Stimulated activated CD4-positive, alpha-beta T cell treated with anti-CD3 and anti-CD28 coated beads, Interleukin-2, amount 100 ng/mL, for 24 hours (primary cell): ENCODE measurements around the gene CFAP65.

Experiments used
- DNase-seq, 2 donors: peaks; one replicate each; pipeline ENCODE4 v3.0.0-alpha.2; 2020

The CFAP65 gene

DNA sequence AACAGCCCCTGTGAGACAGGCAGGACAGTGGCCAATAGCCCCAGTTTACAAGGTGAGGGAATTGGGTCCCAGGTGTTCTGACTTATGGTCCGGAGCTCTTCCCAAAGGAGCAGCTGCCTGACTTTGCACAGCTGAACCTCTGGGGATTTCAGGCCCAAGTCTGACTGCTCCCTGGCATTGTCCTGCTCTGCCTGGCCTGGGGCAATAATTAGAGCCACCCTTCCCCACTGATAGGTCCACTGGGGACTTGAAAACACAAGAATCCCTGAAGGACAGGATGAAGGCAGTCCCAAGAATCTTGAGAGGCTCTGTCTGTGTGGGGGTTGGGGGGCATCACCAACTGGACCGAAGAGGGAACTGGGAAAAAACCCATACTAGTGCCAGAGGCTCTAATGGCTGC is 52.7 kb downstream of the CFAP65 start:
- no peak for DNase-seq

DNA sequence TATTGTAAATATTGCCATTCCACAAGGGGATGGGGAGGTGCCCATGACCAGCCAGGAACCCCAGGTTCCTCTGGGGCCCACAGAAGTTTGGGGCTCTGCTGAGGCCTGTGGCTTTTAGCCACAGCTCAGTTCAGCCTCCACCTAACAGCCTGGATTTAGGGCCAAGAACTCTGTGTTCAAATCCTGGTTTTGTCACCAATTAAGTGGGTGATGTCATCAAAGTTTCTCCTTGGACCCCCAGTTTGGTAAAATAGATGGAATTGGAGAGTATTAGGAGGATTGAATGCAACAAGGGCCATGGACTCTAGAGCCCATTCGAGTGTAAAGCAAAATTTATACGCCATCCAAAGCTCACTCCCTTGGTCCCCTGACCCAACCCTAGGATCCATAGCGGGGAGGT is 53.2 kb downstream of the CFAP65 start:
- no peak for DNase-seq

DNA sequence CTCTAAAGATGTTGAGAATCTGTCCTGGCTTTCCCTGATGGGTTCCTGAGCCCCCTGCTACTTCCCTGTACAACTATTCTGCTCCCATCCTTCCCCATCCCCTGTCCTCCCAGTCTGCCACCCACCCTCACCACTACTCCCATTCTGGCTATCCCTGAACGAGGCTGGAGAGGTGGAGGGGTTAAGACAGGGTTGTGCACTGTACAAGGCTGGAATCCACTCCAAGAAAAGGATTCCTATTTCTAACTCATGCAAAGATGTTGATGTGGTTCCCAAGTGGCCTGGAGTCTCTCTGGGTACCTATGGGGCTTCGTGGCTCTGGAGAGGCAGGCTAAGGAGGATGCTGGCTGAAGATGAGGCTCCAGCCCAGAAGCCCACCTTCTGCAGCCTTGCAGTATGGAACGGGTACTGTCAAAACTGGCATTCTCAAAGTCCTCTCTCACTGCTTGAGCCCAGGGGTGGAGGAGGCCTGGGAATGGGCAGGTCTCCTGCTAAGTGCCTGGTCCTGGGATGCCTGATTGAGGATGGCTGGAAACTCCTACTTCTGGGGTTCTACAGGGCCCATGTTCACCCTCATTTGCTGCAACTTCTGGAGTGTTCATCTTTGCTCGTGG is 55.1 kb downstream of the CFAP65 start:
- peak in 1 of 2 donors; percentile 16 for DNase-seq

- DNase-seq = no peak
Observed at GRCh38 chr2:218985325-218986091, 55.8 kb downstream of the CFAP65 start.

GRCh38 chr2:218985021-218985324 is 56.3 kb downstream of the CFAP65 start, which contains the start of gene FEV:
Gene FEV, minus strand, starts transcription at chr2:218985184. Its CDS starts 109 bp downstream, at chr2:218985075.
- DNase-seq = no peak

DNA sequence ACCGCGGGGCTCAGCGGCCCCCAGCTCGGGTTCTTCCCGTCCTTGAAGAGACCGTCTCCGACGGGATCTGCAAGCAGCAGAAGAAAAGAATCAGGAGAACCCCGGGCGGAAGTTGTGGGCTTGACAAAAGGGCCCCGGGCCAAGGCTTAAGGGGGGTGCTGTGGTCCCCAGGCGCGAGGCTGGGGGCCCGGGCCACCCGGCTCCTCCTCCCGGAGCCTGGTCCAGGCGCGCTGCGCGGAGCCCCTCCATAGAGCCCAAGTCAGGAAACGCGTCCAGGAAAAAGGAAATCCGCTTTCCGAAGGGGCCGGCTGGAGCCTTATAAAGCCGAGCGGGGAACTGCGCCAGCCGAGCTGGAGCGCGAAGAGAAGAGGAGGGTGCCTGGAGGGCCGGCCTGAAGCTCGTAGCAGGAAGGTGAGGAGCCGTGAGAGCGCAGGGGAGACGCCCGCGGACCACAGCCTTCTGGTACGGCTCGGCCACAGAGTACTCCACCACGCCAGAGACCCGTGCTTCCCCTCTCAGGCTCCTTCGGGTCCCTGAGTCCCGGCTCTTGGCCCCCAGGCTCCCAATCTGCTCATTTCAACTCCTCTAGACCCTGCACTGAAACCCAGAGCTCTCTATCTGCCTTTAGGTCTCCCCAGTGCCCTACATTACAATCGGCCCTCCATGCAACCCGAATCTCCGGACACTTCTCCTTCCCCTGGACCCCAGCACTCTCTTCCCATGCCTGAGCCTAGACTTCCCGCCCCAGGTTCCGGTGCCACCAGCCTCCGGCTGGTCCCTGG is 56.9 kb downstream of the CFAP65 start:
- DNase-seq = no peak

GRCh38 chr2:218983934-218984238 is 57.4 kb downstream of the CFAP65 start:
- no peak for DNase-seq

DNA sequence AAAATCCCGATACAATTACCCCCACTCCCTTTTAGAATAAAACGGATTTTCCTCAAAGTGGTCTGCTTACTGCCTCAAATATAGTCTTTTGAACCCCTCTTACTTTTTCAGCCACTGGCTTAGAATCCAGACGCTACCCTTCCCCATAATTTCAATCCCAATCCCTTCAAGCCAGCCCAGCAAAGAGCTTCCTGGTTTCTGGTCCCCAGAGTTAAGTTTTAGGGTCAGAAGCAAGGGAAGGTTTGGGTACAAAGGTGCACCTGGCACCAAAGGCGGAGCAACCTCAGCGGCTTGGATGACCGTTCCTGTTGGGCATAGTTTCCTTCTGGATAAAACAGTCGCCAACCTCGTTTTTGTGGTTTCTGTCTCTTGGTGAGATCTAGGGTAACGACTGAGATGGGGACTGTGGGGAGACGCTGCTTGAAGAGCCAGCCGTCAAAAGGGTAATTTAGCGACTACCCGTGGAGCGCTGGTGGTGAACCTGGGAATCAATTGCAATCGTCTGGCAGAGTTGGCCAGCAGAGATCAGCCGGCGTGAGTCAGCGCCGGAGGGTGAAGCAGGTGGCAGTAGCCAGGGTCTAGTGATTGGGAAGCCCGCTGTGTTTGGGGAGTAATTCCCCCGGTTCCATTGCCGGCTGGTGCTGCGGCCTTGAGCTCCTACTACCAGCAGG is 57.9 kb downstream of the CFAP65 start:
- no peak for DNase-seq

DNA sequence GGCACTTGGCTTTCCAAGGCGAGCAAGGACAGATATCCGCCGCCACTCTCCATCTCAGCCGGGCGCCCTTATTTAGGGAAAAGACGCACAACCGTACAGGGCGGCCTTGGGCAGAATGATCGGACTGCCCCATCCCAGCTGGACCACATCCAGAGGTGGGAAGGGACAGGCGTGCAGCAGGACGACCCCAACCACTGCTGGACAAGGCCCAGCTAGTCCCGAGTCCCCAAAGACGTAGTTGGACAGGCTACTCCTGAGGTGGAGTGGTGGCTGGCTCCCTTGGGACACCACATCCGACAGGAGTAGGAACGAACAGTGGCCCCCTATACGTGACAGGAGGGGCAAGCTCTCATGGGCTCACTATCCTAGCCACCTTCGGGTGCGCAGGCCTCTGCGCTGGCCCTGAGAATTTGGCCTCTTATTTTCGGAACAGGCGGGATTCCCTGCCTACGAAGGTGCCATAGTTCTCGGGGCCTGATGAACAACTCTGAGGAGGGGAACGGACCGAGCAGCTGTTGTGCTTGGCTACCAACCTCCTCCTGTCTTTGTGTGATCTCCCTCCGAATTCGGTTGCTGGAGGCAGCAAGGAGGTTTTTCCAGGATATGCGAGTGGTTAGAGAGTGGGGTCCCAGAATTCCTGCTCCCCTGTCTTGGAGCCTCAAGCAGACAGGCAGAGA is 58.6 kb downstream of the CFAP65 start:
- no peak for DNase-seq

GRCh38 chr2:218981881-218982585 is 59.3 kb downstream of the CFAP65 start:
- DNase-seq = peak in 1 of 2 donors; percentile 51

- DNase-seq = no peak
Observed at GRCh38 chr2:218981390-218981880, 59.9 kb downstream of the CFAP65 start.

DNA sequence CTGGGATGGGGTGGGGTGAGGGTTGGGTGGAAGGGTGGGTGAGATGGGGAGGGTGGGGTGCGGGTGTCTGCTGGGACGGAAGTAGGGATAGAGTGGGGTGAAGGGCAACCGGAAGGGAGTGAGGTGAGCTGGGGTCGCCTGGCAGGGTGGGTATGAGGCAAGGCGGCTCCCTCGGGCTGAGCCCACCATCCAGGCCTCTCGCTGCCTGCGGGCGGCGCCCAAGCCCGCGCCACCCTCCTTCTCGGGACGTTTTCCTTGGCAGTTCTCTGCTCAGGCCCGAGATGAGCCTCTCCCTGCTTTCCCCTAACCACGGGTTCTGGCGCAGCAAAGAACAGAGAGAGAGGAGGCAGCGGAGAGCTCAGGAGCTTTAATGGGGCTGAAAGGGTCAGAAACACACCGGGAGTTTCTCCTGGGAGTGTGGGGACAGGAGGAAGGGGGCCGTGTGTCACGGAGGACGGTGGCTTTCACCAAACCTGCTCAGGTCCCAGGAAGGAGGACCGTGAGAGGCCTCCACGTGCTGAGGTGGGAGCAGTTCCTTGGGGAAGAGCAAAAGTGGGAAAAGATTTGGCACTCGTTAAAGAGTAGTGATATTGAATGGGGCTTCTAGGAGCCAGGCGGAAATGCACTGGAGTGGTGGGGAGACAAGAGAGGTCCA is 60.5 kb downstream of the CFAP65 start:
- DNase-seq = no peak

DNA sequence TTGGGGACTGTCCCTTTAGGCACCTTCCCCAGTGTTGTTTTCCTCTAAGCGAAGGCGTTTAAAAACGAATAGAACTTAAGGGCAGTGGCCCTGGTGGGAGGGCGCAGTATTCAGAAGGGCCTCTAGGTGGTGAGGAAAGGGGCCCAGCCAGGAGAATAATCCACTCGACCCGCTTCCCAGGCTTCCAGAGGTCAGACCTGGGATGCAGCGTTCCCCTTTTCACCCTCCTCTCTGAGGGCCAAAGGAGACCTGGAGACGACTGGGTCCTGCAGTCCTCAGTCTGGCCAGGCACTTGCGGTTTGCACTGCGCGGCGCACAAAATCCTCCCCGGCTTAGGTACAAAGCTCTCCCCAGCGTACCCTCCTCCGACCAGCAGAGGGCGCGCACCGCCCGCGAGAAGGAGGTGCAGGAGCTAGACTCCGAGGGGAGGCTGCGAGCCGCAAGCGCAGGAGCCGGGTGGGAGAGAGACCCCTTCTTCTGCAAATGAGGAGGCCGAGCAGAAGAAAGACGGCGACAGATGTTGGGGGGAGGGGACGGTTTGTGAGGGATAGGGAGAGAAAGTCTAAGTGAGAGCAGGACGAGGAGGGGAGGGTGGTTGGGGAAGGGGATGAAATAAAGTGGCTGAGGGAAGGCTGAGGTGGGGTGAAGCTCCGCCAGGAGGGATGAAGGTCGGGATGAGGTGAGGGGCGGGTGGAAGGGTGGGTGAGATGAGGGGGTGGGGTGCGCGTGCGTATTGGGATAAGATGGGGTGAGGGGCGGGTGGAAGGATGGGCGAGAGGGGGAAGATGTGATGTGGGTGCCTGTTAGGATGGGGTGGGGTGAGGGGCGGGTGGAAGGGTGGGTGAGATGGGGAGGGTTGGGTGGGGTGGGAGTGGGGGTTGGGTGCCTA is 61.2 kb downstream of the CFAP65 start:
- DNase-seq = peak; percentile 88 to 90

DNA sequence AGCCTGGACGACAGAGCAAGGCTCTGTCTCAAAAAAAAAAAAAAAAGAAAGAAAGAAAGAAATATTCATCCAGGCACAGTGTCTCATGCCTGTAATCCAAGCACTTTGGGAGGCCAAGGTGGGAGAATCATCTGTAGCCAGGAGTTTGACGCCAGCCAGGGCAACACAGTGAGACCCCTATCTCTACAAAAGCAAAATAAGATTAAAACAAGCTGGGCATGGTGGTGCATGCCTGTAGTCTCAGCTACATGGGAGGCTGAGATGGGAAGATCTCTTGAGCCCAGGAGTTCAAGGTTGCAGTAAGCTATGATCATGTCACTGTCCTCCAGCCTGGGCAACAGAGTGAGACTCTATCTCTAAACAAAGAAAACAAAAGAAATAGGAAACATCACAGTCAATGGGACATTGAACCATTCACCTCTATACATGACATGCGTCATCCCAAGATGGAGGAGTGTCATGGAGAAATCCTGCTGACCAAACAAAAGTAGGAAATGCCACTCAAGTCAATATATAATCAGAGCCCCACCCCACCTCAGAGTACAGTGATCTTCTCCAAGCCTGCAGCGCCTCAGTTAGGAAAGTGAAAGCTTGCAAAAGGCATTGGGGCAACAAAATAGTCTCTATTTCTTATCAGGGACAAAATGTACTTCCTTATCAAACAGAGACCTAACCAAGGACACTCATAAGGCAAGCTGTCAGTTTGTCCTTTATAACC is 66.1 kb downstream of the CFAP65 start:
- DNase-seq = no peak

DNA sequence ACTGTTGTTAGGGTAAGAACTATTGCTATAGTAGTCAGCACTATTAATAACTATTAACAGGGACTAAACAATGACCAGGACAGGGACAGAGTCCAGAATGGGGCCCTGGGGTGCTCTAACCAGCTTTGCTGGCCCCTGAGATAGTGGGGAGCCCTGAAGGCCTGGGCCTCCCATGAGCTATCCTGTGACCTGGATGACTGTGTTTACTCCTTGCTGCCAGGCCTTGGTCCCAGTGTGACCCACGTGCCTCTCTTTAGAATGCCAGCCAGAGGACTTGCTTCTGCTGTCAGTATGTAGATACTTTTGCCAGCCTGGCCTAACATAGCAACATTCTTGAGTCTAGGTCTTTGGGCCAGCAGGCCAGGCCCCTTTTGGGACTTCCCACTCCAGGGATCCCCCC is 70.4 kb downstream of the CFAP65 start:
- DNase-seq = no peak

DNA sequence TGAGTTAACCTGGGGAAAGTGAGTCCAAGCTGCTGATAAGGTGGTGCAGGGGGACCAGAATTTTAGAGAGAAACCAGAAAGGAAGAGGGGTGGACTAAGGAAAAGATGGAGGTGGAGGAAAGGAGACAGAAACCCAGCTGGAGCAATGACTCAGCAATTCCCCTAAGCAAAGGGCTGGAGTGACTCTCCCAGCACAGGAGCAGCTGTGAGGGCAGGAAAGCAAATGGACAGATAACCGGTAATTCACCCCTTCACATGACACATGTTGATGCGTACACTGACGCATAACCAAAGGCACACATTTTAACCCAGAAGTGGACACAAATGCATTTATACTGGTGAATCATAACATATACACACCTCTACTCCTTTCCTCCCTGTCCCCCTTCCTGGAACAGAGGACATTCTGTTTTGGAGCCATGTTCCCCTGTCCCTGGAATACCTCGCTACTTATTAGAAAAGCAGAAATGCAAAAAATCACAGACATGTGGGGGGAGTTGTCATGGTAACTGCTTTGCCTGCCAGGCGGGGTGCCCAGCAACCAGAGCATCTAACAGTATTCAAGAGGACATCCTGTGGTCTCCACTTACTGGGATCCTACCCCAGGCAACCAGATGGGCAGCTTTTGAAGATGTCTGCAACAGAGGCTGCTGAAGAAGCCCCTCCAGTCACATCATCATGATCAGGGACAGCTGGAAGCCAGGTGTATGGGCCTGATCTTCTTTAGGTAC is 77.1 kb downstream of the CFAP65 start:
- DNase-seq = no peak

- DNase-seq = no peak
Observed at GRCh38 chr2:218963601-218964000, 77.7 kb downstream of the CFAP65 start.

DNA sequence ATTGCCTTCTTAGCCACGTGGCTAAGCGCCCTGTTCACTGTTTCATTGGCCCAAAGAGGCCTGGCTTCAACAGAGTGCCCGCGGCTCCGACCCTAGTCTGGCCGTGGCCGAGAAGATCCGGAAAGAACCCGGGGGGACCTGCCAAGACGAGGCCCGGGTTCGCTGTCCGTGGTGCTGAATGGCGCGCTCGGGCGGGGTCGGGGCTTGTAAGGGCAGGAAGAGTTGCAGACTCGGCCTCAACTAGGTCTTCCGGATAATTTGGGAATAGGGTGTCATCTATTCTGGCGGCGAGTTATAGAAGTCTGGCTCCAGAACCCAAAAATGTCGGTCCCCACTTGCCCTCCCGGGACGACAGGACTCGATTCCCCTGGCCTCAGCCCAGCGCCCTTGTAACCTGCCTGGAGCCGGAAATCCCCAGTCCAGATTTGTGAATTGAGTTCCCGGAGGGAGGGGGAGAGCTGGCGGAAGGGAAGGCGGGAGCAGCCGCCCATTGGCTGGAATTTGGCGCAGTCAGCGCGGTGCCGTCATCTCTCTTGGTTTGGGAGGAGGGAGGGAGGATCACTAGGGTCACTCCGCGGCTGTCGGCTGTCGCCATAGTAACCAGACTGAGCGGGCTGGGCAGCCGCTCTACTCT is 78.3 kb downstream of the CFAP65 start:
- peak; percentile 69 to 71 for DNase-seq
